ENCODE measurements around the gene SDR9C7.

DNA sequence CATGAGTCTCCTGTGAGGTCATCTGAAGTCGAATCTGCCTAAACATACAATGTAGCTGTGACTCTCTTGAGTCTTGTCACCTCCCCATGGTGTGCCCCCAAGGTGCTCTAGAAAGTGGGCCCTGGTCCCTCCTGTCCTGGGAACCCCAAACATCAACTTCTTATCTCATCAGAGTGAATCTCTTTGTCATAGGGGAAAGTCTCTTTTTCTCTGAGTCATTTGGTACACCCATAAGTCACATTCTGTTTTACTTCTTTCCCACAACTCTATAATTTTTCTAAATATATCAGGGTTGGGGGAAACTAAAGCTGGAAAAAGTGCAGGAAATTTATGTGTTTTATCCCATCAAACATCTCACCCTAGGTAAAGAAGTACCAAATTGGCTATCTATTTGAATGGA, 12.9 kb downstream of the SDR9C7 start:
- TF ChIP-seq, protein P1, sequence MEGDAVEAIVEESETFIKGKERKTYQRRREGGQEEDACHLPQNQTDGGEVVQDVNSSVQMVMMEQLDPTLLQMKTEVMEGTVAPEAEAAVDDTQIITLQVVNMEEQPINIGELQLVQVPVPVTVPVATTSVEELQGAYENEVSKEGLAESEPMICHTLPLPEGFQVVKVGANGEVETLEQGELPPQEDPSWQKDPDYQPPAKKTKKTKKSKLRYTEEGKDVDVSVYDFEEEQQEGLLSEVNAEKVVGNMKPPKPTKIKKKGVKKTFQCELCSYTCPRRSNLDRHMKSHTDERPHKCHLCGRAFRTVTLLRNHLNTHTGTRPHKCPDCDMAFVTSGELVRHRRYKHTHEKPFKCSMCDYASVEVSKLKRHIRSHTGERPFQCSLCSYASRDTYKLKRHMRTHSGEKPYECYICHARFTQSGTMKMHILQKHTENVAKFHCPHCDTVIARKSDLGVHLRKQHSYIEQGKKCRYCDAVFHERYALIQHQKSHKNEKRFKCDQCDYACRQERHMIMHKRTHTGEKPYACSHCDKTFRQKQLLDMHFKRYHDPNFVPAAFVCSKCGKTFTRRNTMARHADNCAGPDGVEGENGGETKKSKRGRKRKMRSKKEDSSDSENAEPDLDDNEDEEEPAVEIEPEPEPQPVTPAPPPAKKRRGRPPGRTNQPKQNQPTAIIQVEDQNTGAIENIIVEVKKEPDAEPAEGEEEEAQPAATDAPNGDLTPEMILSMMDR (IDR thresholded peaks at IDR 0.05; ENCODE audit: control extremely low read depth in 1 of 3, insufficient read depth in 1 of 3, low read depth in 1 of 3, low read length in 3 of 3) = no peak
- TF ChIP-seq FOSL1 (IDR thresholded peaks at IDR 0.05; ENCODE audit: insufficient read depth, low read depth, low read length) = no peak
- TF ChIP-seq EGR1 (IDR thresholded peaks at IDR 0.05; ENCODE audit: borderline replicate concordance, low read depth, low read length) = no peak
- TF ChIP-seq SIN3A (conservative IDR thresholded peaks at IDR 0.05 in 1 of 2, IDR thresholded peaks at IDR 0.05 in 1 of 2; ENCODE audit: low read depth in 1 of 2, low read length in 2 of 2) = no peak
- TF ChIP-seq MAFK (IDR thresholded peaks at IDR 0.05; ENCODE audit: low read depth, low read length) = no peak
- TF ChIP-seq RBBP5 (IDR thresholded peaks at IDR 0.05; ENCODE audit: borderline replicate concordance, low read depth, low read length) = no peak
- TF ChIP-seq YY1 (IDR thresholded peaks at IDR 0.05; ENCODE audit: low read depth, low read length) = no peak

Data from H1 (cell line).